NCI-H748 (cell line): ENCODE data around the gene ZFP36.

Experiments used
- DNase-seq: peaks from one replicate; lab custom pipeline; 2025; ENCODE audit not compliant: unreplicated experiment; lab: John Stamatoyannopoulos, UW

Gene ZFP36

DNA sequence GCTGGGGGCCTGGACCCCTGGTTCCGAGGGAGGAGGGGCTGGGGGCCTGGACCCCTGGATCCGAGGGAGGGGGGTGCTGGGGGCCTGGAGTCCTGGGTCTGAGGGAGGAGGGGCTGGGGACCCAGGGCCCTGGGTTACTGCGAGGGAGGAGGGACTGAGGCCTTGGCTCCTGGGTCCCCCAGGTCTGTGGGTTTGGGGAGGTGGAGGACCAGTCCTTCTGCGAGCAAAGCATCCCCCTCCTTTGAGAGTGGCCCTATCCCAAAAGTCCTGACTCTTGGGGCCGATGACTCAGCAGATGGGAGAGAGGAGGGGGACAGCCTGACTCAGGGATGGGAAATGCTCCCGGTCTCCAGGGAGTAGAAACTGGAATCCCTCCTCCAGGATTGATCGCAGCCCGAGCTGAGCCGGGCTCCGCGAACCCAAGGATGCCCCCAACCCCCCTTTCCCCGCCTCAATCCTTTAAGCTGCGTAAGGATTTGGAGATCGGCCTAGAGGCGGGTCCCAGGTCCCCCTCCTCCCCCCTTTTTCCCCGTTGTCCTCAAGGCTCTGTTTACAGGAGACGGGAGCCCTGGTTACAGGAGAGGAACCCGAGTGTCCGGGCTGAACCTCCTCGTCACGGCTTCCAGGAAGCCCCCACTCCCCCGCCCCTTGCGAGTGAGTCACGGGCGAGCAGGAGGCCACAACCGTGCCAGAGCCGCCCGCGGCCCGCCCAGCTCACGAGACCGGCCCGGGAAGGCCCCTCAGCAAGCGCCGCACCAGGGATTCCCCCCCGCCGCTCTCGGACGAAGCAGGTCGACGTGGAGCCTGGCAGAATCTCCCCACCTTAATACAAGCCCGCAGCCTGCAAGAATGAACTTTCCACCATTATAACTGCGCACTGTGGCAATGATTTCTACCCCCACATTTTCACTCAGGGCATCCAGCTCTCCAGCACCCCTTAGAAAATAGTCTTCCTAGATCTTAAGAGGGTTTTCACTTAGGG, 3.0 kb upstream of the ZFP36 start:
- peak; percentile 77 for DNase-seq

DNA sequence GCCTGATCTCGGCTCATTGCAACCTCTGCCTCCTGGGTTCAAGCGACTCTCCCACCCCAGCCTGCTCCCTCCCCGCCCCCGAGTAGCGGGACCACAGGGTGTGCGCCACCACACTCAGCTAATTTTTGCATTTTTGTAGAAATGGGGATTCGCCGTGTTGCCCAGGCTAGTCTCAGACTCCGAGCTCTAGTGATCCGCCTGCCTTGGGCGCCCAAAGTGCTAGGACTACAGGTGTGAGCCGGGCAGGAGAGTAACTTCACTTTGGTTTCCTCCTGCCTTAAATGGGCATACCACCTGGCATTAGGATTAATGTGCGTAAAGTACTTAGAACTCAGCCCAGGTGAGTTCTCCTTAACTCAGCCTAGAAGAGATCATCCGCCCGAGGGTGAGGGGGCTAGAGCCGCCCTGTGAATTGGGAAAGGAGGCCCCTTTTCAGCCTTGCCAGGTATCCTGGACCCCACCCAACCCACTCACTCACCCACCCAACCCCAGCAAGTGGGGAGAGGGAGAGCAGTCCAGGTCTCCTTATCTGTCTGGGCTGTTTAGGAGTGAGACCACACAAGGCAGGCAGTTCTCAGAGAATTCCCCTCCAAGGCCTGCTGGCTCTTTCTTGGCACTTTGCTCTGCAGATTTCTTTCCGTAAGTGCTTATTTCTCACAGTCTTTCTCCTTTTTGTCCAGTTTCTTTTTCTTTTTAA, 1.2 kb upstream of the ZFP36 start:
- DNase-seq: no peak

DNA sequence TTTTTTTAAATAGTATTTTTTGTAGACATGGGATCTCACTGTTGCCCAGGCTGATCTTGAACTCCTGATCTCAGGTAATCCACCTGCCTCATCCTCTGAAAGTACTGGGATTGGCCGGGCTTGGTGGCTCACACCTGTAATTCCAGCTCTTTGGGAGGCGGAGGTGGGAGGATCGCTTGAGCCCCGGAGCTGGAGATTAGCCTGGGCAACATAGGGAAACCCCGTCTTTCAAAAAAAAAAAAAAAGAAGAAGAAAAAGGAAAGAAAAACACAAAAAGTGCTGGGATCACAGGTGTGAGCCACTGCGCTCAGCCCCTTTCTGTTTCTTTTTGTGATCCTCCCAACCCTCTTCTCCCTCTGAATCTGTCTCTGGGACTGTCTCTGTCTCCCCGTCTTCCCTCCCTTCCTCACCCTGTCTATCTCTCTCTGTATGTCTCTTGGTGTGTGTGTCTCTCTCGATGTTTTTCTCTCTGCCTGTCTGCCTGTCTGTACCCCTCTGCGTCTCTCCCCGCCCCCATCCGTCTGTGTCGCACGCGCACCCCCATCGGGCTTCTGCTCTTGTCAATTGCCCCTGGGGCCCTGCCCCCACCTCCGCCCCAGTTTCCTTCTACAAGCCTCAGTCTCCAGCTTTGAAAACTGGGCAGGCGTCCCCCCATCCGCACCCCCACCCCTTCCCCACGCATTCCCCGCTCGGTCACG, 540 bp upstream of the ZFP36 start:
- peak; percentile 69 for DNase-seq

DNA sequence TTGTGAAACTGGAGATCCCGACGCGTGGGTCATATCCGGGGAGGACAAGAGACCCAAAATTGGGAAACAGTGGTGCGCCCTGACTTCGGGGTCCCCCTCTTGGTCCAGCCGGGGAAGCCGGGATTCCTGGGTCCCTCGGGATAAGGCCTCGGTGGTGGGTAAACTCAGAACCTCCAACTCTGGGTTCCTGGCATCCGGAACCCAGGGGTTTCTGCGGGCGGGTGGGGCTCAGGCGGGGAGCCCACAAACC, 688 bp downstream of the ZFP36 start:
- no peak for DNase-seq

DNA sequence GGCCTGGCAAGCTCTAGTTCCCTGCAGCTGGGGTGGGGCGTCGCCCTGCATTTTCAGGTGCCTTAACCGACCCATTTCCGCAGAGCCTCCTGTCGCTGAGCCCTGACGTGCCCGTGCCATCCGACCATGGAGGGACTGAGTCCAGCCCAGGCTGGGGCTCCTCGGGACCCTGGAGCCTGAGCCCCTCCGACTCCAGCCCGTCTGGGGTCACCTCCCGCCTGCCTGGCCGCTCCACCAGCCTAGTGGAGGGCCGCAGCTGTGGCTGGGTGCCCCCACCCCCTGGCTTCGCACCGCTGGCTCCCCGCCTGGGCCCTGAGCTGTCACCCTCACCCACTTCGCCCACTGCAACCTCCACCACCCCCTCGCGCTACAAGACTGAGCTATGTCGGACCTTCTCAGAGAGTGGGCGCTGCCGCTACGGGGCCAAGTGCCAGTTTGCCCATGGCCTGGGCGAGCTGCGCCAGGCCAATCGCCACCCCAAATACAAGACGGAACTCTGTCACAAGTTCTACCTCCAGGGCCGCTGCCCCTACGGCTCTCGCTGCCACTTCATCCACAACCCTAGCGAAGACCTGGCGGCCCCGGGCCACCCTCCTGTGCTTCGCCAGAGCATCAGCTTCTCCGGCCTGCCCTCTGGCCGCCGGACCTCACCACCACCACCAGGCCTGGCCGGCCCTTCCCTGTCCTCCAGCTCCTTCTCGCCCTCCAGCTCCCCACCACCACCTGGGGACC, 1.2 kb downstream of the ZFP36 start:
- DNase-seq: peak; percentile 56

DNA sequence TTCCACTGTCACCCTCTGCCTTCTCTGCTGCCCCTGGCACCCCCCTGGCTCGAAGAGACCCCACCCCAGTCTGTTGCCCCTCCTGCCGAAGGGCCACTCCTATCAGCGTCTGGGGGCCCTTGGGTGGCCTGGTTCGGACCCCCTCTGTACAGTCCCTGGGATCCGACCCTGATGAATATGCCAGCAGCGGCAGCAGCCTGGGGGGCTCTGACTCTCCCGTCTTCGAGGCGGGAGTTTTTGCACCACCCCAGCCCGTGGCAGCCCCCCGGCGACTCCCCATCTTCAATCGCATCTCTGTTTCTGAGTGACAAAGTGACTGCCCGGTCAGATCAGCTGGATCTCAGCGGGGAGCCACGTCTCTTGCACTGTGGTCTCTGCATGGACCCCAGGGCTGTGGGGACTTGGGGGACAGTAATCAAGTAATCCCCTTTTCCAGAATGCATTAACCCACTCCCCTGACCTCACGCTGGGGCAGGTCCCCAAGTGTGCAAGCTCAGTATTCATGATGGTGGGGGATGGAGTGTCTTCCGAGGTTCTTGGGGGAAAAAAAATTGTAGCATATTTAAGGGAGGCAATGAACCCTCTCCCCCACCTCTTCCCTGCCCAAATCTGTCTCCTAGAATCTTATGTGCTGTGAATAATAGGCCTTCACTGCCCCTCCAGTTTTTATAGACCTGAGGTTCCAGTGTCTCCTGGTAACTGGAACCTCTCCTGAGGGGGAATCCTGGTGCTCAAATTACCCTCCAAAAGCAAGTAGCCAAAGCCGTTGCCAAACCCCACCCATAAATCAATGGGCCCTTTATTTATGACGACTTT, 2.0 kb downstream of the ZFP36 start:
- peak; percentile 64 for DNase-seq

DNA sequence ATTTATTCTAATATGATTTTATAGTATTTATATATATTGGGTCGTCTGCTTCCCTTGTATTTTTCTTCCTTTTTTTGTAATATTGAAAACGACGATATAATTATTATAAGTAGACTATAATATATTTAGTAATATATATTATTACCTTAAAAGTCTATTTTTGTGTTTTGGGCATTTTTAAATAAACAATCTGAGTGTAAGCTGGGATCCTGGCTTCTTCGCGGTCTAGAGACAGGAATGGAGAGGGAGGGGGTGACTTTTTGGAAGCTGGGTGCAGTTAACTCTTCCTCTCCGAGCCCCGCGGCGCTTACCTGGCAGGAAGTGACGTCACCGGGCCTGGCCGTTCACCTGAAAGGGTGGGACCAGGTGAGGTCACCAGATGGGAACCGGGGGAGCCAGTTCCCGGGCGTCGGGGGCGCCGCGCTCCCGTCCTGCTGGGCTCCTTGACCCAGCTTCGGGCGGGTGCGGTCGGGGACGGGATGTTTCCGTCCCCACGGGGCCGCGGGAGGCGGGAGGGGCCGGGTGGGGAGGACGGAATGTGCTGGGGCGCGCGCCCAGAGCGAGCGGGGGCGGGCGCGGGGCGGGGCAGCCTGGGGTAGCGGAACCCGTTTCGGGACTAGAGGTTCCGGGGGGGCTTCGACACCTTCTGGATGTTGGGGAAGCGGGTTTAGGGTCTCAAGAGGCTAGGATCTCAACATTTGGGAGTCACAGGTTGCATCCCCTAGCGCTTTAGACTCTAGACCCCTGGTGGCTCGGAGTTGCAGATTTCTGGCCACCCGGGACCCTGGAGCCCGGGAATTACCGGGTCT, 2.8 kb downstream of the ZFP36 start:
- peak; percentile 99 for DNase-seq

DNA sequence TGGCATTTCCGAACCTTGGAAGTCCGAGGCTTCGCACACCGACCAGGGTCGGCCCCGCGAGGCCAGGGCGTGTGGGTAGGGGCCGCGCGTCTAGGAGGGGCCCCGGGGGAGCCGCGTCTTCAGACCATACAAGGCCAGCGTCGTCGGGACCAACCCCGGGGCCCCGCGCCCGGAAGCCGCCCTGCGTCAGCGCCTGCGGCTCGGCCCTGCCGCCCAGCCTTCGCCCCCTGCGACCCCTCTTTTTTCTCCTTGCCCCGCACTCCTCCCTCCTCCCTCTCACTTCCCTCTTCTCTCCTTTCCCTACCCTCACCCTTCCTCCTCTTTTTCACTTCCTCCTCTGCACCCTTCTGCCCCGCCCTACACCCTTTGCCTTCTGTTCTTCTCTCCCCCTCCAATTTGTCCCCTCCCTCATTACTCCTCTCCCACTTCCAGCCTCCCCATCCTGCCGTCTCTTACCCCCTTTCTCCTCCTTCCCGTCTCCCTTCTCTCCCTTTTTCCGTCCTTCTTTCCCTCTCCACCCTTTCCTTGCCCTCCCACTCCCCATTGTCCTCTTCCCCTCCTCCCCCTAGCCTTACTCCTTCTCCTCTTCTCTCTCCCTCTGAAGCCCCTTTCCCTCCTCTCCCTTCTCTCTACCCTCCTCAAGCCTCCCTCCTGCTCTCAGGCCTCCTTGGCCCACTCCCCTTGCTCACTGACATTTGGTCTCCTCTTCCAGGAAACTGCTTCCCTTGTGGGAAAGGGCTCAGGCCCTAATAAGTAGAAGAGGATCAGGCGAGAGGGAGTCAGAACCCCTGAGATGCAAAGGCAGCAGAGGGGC, 3.6 kb downstream of the ZFP36 start:
- peak; percentile 72 for DNase-seq

DNA sequence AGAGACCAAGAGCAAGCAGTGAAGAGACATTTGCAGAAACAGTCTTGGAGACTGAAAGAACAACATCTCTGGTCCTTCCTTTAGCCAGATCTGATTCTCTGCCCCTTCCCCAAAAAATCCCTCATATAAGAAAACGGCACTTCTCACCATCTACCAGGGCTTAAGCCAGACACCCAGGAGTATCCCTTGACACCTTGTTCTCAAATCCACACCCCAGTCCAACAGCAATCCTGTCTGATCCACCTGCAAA, 4.1 kb downstream of the ZFP36 start:
- DNase-seq: no peak

DNA sequence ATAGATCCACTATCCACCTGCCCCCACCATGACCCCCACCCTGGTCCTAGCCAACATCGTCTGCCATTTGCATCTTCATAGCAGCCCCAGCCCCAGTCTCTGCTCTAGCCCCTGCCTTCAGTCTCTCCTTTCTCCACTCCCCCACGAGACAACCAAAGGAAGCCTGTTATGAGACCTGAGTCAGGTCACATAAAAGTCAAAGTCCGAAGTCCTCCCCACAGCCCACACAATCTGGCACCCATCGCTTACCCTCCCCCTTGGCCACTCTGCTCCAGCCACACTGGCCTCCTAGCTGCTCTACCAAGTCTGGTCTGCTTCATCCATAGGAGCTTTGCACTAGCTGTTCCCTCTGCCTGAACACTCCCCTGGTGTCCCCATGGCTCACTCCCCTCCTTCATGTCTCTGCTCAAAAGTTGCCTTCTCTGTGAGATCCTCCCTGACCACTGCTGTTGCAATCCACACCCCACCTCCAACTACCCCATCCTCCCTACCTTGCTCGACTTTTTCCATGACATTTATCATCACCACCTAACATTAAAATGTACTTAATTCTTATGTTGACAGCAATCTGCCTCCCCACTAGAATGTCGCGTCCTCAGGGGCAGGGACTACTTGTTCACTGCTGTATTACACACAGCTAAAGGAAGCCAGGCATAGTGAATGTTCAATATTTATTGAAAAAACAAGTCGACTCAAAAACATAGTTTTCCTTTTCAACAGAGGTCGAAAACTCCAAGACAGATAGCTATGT, 4.6 kb downstream of the ZFP36 start:
- DNase-seq: no peak

DNA sequence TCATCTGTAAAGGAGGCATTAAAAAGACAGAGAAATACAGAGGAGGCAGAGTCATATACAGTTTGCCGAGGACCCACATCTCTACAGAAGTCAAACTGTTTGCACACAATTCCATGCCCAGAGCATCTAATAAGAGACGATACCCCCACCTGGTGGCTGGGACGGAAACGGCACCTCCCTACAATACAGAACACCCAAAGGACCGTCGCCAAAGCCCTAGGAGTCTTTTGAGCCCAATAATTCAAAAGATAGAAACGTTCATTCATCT, 5.1 kb downstream of the ZFP36 start:
- DNase-seq: peak; percentile 94

DNA sequence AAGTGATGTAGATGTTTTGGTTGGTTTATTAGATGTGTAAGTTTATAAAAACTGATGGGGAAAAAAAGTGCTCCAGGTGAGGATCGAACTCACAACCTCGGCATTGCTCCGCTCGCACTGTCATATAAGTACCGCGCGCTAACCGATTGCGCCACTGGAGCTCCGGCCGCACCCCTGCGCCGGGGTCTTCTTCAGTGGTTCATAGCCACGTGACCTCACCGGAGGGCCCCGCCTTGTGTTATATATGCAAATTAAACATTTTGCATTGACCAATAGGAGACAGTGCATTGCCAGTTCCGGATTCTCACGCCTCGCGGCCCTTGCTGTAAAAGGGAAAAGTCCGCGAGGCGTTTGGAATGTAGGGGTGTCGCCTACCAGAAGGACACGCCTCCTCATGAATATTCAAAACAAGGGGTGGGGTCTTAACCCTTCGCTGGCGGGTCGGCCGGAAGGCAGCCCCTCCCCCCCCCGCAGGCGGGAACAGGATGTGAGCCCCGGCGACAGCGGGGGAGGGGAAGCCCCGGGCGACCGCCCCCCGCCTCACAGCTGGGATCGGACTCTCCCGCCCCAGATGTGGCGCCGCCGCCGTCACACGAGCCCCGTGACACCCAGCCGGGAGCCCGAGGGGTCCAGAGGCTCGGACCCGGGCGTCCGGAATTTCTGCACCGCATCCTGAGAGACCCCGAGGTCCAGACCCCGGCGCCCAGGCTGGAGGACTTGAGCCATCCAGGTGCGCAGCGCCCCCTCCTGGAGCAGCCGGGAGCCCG, 5.6 kb downstream of the ZFP36 start, which contains the start of gene PLEKHG2:
PLEKHG2 (plus strand) TSS at position 570 of the 767 bp plus-strand sequence. CDS start 1,418 bp downstream, outside the sequence.
- peak; percentile 100 for DNase-seq

DNA sequence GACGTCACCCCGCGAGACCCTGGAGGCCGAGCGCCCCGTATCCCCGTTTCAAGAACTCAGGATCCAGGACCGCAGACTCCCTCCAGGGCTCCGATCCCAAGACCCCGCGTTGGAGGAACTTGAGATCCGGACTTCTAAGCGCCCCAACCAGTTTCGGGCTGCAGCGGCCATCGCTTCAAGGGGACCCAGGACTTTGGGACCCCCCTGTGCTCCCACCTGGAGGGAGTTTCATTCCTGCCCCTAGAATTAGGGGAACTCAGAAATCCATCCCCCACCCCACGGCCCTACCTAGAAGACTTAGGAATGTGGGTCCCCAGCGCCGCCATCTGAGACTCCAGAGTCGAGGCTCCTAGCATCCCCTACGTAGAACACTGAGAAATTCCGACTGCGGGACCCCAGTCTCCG, 6.2 kb downstream of the ZFP36 start:
- DNase-seq: no peak

DNA sequence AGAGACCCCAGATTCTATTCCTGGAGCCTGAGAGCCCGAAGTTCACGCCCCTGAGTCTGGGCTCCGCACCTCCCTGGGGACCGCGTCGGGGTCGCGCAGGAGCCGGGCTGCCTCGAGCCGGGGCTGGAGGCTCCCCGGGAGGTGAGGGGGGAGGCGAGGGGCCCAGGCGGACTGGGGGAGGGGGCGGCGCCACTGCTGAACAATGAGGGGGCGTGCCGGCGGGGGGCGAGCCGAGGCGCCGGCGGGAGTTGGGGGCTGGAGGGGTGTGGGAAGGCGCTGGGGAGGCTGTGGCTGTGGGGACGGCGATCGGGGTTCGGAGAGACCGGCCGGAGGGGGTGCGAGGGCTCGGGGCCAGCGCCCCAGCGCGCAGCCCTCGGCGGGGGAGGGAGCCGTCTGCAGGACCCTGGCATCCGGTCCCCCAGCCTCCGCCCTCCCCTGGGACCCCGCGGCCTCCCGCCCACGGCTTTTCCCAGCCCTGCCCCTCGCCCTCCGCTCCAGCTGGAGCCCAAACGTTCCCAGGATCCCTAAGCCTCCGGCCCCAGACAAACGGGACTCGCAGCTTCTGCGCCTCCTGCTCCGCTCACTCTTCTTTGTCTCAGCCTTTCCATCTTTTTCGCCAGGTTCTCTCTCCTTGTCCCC, 6.7 kb downstream of the ZFP36 start:
- peak; percentile 73 for DNase-seq

DNA sequence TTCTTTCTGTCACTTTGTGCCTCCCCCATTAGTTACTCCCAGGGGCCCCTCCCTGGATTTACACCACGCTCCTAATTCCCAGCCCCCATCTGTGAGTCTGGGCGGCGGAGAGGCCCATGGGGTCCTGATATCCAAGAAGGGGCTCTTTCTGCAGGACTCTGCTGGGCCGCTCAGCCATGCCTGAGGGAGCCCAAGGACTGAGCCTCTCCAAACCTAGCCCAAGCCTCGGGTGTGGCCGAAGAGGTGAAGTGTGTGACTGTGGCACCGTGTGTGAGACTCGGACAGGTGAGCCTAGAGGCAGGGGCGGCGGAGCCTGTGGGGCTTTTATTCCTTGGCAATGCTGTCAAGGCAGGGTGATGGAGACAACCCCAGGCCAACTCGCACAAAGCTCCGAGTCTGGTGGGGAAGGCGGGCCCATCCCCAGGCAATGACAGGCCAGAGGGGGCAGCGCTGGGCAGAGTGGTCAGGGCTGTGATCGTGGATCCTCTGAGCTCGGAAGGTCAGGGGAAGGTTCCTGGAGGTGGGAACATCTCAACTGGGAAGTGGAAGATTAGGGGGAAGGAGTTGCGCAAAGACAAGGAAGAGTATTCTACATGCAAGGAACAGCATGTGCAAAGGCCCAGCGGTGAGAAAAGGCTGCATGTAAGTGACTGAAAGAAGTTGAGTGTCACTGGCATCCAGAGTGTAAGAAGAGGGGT, 7.4 kb downstream of the ZFP36 start:
- peak; percentile 47 for DNase-seq
